K562 (cell line): ENCODE results near the gene KRT80. TPM values are rescaled to one million over a fixed set of nuclear protein-coding genes. Genes with fewer than 3 reads are reported as not detected.

Experiments
- ATAC-seq: fragments of 200-7000 bp; cut with Tn5 transposase; 3 replicates; pipeline ENCODE4 v1.9.1; 2020; ENCODE audit warnings: moderate library complexity
- BruUV-seq: library from RNA; stranded (reverse); fragments of 400-500 nt; replicated peaks from 2 replicates; lab custom pipeline; 2021; lab: Mats Ljungman, UMichigan
- CTCF ChIA-PET: fragments of 300-600 bp; formaldehyde crosslinking; extraction: SDS; loops from one replicate; lab custom pipeline; 2021; ENCODE audit warnings: low intra/inter-chr PET ratio; lab: Yijun Ruan, JAX
- POLR2A ChIA-PET: fragments of 300-600, 350-650 bp; sonication (Branson Sonifier 250); formaldehyde crosslinking; extraction: SDS; loops from one replicate; lab custom pipeline; 2021; ENCODE audit warnings: antibody characterized with exemption, inconsistent platforms; lab: Yijun Ruan, JAX
- DNase-seq, 4 experiments: peaks; one replicate each; pipeline versions ENCODE4 v3.0.0 to v3.0.0-alpha.2; 2011 to 2018; ENCODE audit warnings: low spot score in 3 of 4, mixed read lengths in 3 of 4; ENCODE audit errors: extremely low read depth in 1 of 4
- FAIRE-seq: peaks from 2 replicates; lab custom pipeline; 2011; peaks lifted over from hg19 to GRCh38; lab: Jason Lieb, UNC
- H2AFZ ChIP-seq: 2 replicates; pipeline ENCODE4 v1.6.0; 2011; ENCODE audit warnings: low read depth, low read length, control low read depth, inconsistent platforms
- H3K27ac ChIP-seq: fragments of 200-600 bp; 3 replicates; pipeline ENCODE4 v1.8.0; 2011; ENCODE audit warnings: low read depth, mild to moderate bottlenecking, control low read depth, inconsistent platforms, low read length, moderate library complexity, mixed read lengths; ENCODE audit errors: extremely low read depth
- H3K27me3 ChIP-seq, 2 experiments: fragments of 300-600 bp in 1 of 2; 2 replicates in 1 of 2; 3 replicates in 1 of 2; pipeline versions ENCODE4 v1.6.0 to v1.8.0; 2011; ENCODE audit warnings: inconsistent platforms in 2 of 2, low read length in 2 of 2, mild to moderate bottlenecking in 1 of 2, mixed read lengths in 1 of 2, moderate library complexity in 1 of 2; ENCODE audit not compliant: control insufficient read depth in 2 of 2, insufficient read depth in 2 of 2
- H3K36me3 ChIP-seq: fragments of 300-600 bp; 3 replicates; pipeline ENCODE4 v1.8.0; 2011; ENCODE audit warnings: mild to moderate bottlenecking, low read length, inconsistent platforms; ENCODE audit not compliant: control insufficient read depth, insufficient read depth
- H3K4me1 ChIP-seq, 2 experiments: fragments of 200-600 bp in 1 of 2; replicated peaks in 1 of 2; 2 replicates in 1 of 2; 3 replicates in 1 of 2; pipeline versions ENCODE4 v1.5.1 to v1.8.0; 2011; ENCODE audit warnings: inconsistent platforms in 2 of 2, low read length in 2 of 2, mild to moderate bottlenecking in 1 of 2, mixed read lengths in 1 of 2, moderate library complexity in 1 of 2; ENCODE audit not compliant: control insufficient read depth in 2 of 2, insufficient read depth in 2 of 2
- H3K4me2 ChIP-seq: 2 replicates; pipeline ENCODE4 v1.6.1; 2011; ENCODE audit warnings: low read length, control low read depth, inconsistent platforms, mixed read lengths; ENCODE audit not compliant: insufficient read depth
- H3K4me3 ChIP-seq: fragments of 200-600 bp; sonication (generic), shearing (Covaris generic); 2 replicates; pipeline ENCODE4 v1.5.1; 2016; ENCODE audit warnings: control low read depth, inconsistent platforms
- H3K79me2 ChIP-seq: fragments of 200-600 bp; 3 replicates; pipeline ENCODE4 v1.8.0; 2011; ENCODE audit warnings: low read length, inconsistent platforms; ENCODE audit not compliant: control insufficient read depth, insufficient read depth
- H3K9ac ChIP-seq, 2 experiments: 2 replicates each; pipeline versions ENCODE4 v1.6.0 to v1.6.1; 2011; ENCODE audit warnings: low read depth in 2 of 2, low read length in 2 of 2, control low read depth in 1 of 2, inconsistent platforms in 1 of 2, mild to moderate bottlenecking in 1 of 2, mixed read lengths in 1 of 2; ENCODE audit not compliant: insufficient read depth in 1 of 2
- H3K9me1 ChIP-seq: one replicate; pipeline ENCODE4 v1.6.0; 2011; ENCODE audit warnings: inconsistent platforms, mild to moderate bottlenecking, low read length, moderate library complexity; ENCODE audit not compliant: control insufficient read depth, insufficient read depth
- H3K9me3 ChIP-seq: replicated peaks from 2 replicates; pipeline ENCODE4 v1.5.1; 2011; ENCODE audit warnings: low read depth, low read length, inconsistent platforms; ENCODE audit not compliant: control insufficient read depth, insufficient read depth
- H4K20me1 ChIP-seq: replicated peaks from 2 replicates; pipeline ENCODE4 v1.6.1; 2011; ENCODE audit warnings: low read length, inconsistent platforms, mixed read lengths; ENCODE audit not compliant: control insufficient read depth, insufficient read depth
- ESRRB ChIP-seq: fragments of 250-450 bp; sonication (Bioruptor Pico); IDR thresholded peaks from 2 replicates; pipeline ENCODE4 v1.5.0; 2020; ENCODE audit warnings: mild to moderate bottlenecking, moderate library complexity, borderline replicate concordance
- MED1 ChIP-seq: sonication (generic); formaldehyde crosslinking; IDR thresholded peaks from 2 replicates; pipeline ENCODE4 v1.8.1; 2023; ENCODE audit warnings: missing genetic modification reagents, borderline replicate concordance
- MLX ChIP-seq, 2 experiments: fragments of 450-650 bp in 1 of 2; sonication (generic) in 1 of 2; formaldehyde crosslinking; conservative IDR thresholded peaks; 2 replicates each; pipeline versions ENCODE4 v1.4.0 to v1.8.1; 2020 to 2022; ENCODE audit warnings: mild to moderate bottlenecking in 1 of 2, missing genetic modification reagents in 1 of 2
- U2AF2 ChIP-seq: fragments of 200-400 bp; formaldehyde crosslinking; optimal IDR thresholded peaks from 2 replicates; pipeline ENCODE3; 2017; ENCODE audit warnings: low read depth, mild to moderate bottlenecking, low read length
- ZNF766 ChIP-seq: fragments of 200-800 bp; sonication (Bioruptor generic); conservative IDR thresholded peaks from 2 replicates; pipeline ENCODE4 v1.6.1; 2016; ENCODE audit warnings: missing genetic modification characterization, missing compliant biosample characterization
- WGBS: fragments of 100-300 bp; shearing (Covaris generic); methylation state at CpG from one replicate; pipeline ENCODE4 v1.1.6; 2016; ENCODE audit warnings: low coverage, mixed read lengths; ENCODE audit not compliant: insufficient coverage; ENCODE audit errors: missing lambda C conversion rate; 5-methylcytosine and 5-hydroxymethylcytosine counted together
- in situ Hi-C: fragments of 300-500 bp; cut with MboI; formaldehyde crosslinking; loops from 4 replicates; pipeline ENCODE4 v1.15.0; 2018; ENCODE audit warnings: inconsistent platforms, mixed read lengths
- intact Hi-C: fragments of 100-400 bp; cut with micrococcal nuclease; formaldehyde crosslinking; loops from 2 replicates; pipeline ENCODE4 v1.14.2; 2022
- polyA plus RNA-seq, 8 experiments: library from polyadenylated mRNA; depleted of rRNA in 4 of 8; stranded (reverse) in 5 of 8; unstranded in 3 of 8; fragments of >200 nt; fragmentation: Nextera tagmentation in 2 of 8; fragmentation: Illumina TruSeq in 1 of 8; extraction: Ambion mirVana in 2 of 8; extraction: Trizol in 1 of 8; gene quantifications; 2 replicates each; pipeline versions ENCODE4 v1.2.1 to v1.2.3, GENCODE V29; 2011 to 2014; ENCODE audit warnings: inconsistent platforms in 1 of 8, missing spikeins in 1 of 8
- total RNA-seq, 7 experiments: library from RNA; depleted of rRNA in 6 of 7; stranded (reverse); fragments of >200 nt in 6 of 7; fragmentation: Illumina TruSeq in 2 of 7; extraction: Trizol in 2 of 7; gene quantifications; 2 replicates each; pipeline versions ENCODE4 v1.2.1 to v1.2.3, GENCODE V29; 2011 to 2021; ENCODE audit warnings: low replicate concordance in 1 of 7

KRT80 gene
- total and polyA plus RNA-seq, 9 of the 15 experiments (the other 6 are each of a cell fraction or from before 2014, with no cell fraction given): not detected

- ATAC-seq (no peak), FAIRE-seq (no peak), DNase-seq (no peak)
- Histone ChIP-seq H3K4me2 (no peak overlapping the region), H3K4me1 (no peaks in the 10 kb centered on the region), H3K9me3 (no peaks in the 10 kb centered on the region), H3K9me1 (no peaks in the 10 kb centered on the region), H3K27ac (no peak overlapping the region), H3K27me3 (peaks cover 2 to 42% of the 10 kb centered on the region in 2 experiments; a peak in 4 of 5 replicates), H3K4me3 (no peak overlapping the region)
- ChIA-PET POLR2A (interaction anchor here (1.3 kb wide), 1 partner anchor 15 kb away, joined by 4 read pairs; no protein-coding TSS in a partner anchor), CTCF (no interaction called here)
- in situ Hi-C loops: no loop called here
- no peak for TF ChIP-seq U2AF2
- TF ChIP-seq, all 486 proteins: peak for 0
- intact Hi-C loops: no loop called here
- no TSS peak for BruUV-seq
- Histone ChIP-seq H3K36me3 (no peaks in the 10 kb centered on the region), H3K79me2 (no peaks in the 10 kb centered on the region), H3K9ac (no peak overlapping the region), H4K20me1 (peaks cover 8% of the 10 kb centered on the region), H2AFZ (no peak overlapping the region)
- WGBS: 0% methylated on average over 2 of the region's 2 CpGs
Observed at GRCh38 chr12:52229836-52230343, 38.1 kb upstream of the KRT80 start.

- Histone ChIP-seq H3K9ac (no peak overlapping the region), H3K4me1 (no peaks in the 10 kb centered on the region), H3K9me1 (no peaks in the 10 kb centered on the region), H2AFZ (no peak overlapping the region), H3K27me3 (peaks cover 0 to 35% of the 10 kb centered on the region in 2 experiments; a peak in 4 of 5 replicates), H4K20me1 (peaks cover 8% of the 10 kb centered on the region; the same call in 1 of the 2 replicates), H3K4me2 (no peak overlapping the region), H3K4me3 (no peak overlapping the region), H3K9me3 (no peaks in the 10 kb centered on the region), H3K36me3 (no peaks in the 10 kb centered on the region), H3K27ac (no peak overlapping the region), H3K79me2 (no peaks in the 10 kb centered on the region)
- 0% methylated on average over 5 of the region's 6 CpGs for WGBS
- no TSS peak for BruUV-seq
- in situ Hi-C loops: no loop called here
- POLR2A ChIA-PET: interaction anchor here (1.3 kb wide), 1 partner anchor 16 kb away, joined by 4 read pairs; no protein-coding TSS in a partner anchor
- FAIRE-seq (no peak), ATAC-seq (no peak), DNase-seq (no peak)
- no peak for TF ChIP-seq MED1
- no peak for TF ChIP-seq MLX (CRISPR knock-in tag; conservative IDR thresholded peaks at IDR 0.05)
- no peak for TF ChIP-seq ESRRB (CRISPR knock-in tag)
- no peak for TF ChIP-seq ZNF766 (CRISPR knock-in tag)
- intact Hi-C loops: no loop called here
- CTCF ChIA-PET: no interaction called here
Observed at GRCh38 chr12:52228931-52229330, 37.1 kb upstream of the KRT80 start.
